Astrocyte (in vitro differentiated cells and primary cell): Measurements from ENCODE around the gene MICAL3. TPM values are rescaled to one million over a fixed set of nuclear protein-coding genes. Genes with fewer than 3 reads are reported as not detected.
A peak's percentile ranks its signal among the peaks of the same experiment; 100 is the strongest.

Experiments
- DNase-seq: peaks from one replicate; pipeline ENCODE4 v3.0.0-alpha.2; 2010; ENCODE audit warnings: low read depth
- FAIRE-seq: peaks from 2 replicates; lab custom pipeline; 2011; peaks lifted over from hg19 to GRCh38; lab: Jason Lieb, UNC
- H2AFZ ChIP-seq: 2 replicates; pipeline ENCODE4 v1.6.0; 2012; ENCODE audit warnings: low read depth, low read length, inconsistent platforms
- H3K27ac ChIP-seq: 2 replicates; pipeline ENCODE4 v1.5.1; 2011; ENCODE audit warnings: low read depth, low read length, inconsistent platforms
- H3K27me3 ChIP-seq: 2 replicates; pipeline ENCODE4 v1.6.0; 2011; ENCODE audit warnings: low read length, inconsistent platforms; ENCODE audit not compliant: insufficient read depth
- H3K36me3 ChIP-seq: 2 replicates; pipeline ENCODE4 v1.5.1; 2011; ENCODE audit warnings: low read length, inconsistent platforms; ENCODE audit not compliant: insufficient read depth
- H3K4me1 ChIP-seq: 2 replicates; pipeline ENCODE4 v1.5.1; 2011; ENCODE audit warnings: low read length, inconsistent platforms; ENCODE audit not compliant: insufficient read depth
- H3K4me2 ChIP-seq: 2 replicates; pipeline ENCODE4 v1.6.0; 2012; ENCODE audit warnings: low read length, inconsistent platforms
- H3K4me3 ChIP-seq: 2 replicates; pipeline ENCODE4 v1.5.1; 2011; ENCODE audit warnings: low read depth, mild to moderate bottlenecking, low read length, inconsistent platforms; ENCODE audit not compliant: insufficient read depth
- H3K79me2 ChIP-seq: 2 replicates; pipeline ENCODE4 v1.6.0; 2012; ENCODE audit warnings: mild to moderate bottlenecking, low read length, inconsistent platforms; ENCODE audit not compliant: insufficient read depth
- H3K9ac ChIP-seq: 2 replicates; pipeline ENCODE4 v1.6.0; 2012; ENCODE audit warnings: mild to moderate bottlenecking, low read length, inconsistent platforms
- H3K9me3 ChIP-seq: 2 replicates; pipeline ENCODE4 v1.5.1; 2012; ENCODE audit warnings: low read depth, mild to moderate bottlenecking, low read length, inconsistent platforms; ENCODE audit not compliant: insufficient read depth
- H4K20me1 ChIP-seq: 2 replicates; pipeline ENCODE4 v1.6.0; 2012; ENCODE audit warnings: low read length, inconsistent platforms; ENCODE audit not compliant: insufficient read depth
- H3K27ac Mint-ChIP-seq: one replicate; pipeline ENCODE4 v1.8.0; 2021; ENCODE audit warnings: mild to moderate bottlenecking, mixed read lengths; ENCODE audit not compliant: unreplicated experiment
- H3K27me3 Mint-ChIP-seq: one replicate; pipeline ENCODE4 v1.8.0; 2021; ENCODE audit warnings: low read depth, mixed read lengths; ENCODE audit not compliant: unreplicated experiment
- H3K36me3 Mint-ChIP-seq: one replicate; pipeline ENCODE4 v1.8.0; 2021; ENCODE audit warnings: low read depth, mixed read lengths; ENCODE audit not compliant: unreplicated experiment
- H3K4me1 Mint-ChIP-seq: one replicate; pipeline ENCODE4 v1.8.0; 2021; ENCODE audit warnings: low read depth, mixed read lengths; ENCODE audit not compliant: unreplicated experiment
- H3K4me3 Mint-ChIP-seq: one replicate; pipeline ENCODE4 v1.8.0; 2021; ENCODE audit warnings: mild to moderate bottlenecking, moderate library complexity, mixed read lengths; ENCODE audit not compliant: unreplicated experiment
- H3K9me3 Mint-ChIP-seq: one replicate; pipeline ENCODE4 v1.8.0; 2021; ENCODE audit warnings: mild to moderate bottlenecking, mixed read lengths; ENCODE audit not compliant: unreplicated experiment
- EZH2 ChIP-seq: IDR thresholded peaks from 2 replicates; pipeline ENCODE4 v1.6.1; 2012; ENCODE audit warnings: mild to moderate bottlenecking, low read length, inconsistent platforms; ENCODE audit not compliant: insufficient read depth
- total RNA-seq: library from RNA; stranded (reverse); gene quantifications from 2 replicates; pipeline ENCODE4 v1.2.1, GENCODE V29; 2021
- TF ChIP-seq, protein P1 (sequence below): IDR thresholded peaks from 2 replicates; pipeline ENCODE4 v1.5.1; 2011; ENCODE audit warnings: low read depth, mild to moderate bottlenecking, inconsistent platforms, low read length, moderate library complexity; ENCODE audit not compliant: insufficient read depth

The MICAL3 gene
- total RNA-seq, 1 donor from 2014 or later = 113 TPM

DNA sequence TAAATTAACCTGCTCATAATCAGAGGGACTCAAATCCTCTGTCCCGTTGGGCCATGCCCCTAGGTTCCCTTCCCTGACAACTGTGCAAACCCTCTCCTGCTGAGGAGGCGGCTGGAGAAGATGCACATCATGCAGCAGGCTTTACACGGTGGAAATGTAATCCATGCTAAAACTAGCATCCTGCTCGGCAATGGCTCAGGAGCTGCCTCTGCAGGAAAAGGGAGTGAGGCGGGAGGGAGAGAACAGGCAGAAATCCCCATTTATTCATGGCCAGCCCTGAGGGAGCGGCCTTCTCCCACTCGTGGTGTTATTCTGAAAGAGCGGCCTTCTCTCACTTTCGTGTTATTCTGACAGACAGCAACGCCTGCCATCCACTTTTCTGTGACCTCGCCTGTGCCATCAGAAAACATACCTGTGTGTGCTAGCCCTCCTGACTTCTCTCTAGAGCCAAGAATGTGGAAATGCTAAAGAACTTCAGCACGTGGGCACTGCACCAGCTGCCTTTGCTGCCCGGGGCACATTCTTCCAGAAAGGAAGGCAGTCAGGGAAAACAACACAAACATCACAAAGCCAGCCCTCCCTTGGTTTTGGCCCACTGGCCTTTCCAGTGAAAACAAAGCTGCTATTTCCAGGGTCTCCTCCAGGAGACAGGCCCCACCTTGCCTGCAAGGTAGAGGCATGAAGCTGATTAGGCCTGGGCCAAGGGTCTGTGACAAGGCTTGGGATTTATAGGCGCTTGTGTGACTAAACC is 187.2 kb downstream of the MICAL3 start:
- no peaks in the 10 kb centered on the region for H3K79me2 ChIP-seq
- H3K4me3 ChIP-seq = no peak overlapping the region
- H3K9me3 ChIP-seq = no peaks in the 10 kb centered on the region
- H3K27me3 Mint-ChIP-seq = no peaks in the 10 kb centered on the region
- no peak overlapping the region for H3K4me2 ChIP-seq
- H3K9me3 Mint-ChIP-seq = no peaks in the 10 kb centered on the region
- H3K36me3 Mint-ChIP-seq = peaks cover 11% of the 10 kb centered on the region
- FAIRE-seq (no peak), DNase-seq (no peak)
- peaks cover 4% of the 10 kb centered on the region for H3K36me3 ChIP-seq
- no peaks in the 10 kb centered on the region for H4K20me1 ChIP-seq
- no peak for TF ChIP-seq EZH2
- TF ChIP-seq, protein P1, sequence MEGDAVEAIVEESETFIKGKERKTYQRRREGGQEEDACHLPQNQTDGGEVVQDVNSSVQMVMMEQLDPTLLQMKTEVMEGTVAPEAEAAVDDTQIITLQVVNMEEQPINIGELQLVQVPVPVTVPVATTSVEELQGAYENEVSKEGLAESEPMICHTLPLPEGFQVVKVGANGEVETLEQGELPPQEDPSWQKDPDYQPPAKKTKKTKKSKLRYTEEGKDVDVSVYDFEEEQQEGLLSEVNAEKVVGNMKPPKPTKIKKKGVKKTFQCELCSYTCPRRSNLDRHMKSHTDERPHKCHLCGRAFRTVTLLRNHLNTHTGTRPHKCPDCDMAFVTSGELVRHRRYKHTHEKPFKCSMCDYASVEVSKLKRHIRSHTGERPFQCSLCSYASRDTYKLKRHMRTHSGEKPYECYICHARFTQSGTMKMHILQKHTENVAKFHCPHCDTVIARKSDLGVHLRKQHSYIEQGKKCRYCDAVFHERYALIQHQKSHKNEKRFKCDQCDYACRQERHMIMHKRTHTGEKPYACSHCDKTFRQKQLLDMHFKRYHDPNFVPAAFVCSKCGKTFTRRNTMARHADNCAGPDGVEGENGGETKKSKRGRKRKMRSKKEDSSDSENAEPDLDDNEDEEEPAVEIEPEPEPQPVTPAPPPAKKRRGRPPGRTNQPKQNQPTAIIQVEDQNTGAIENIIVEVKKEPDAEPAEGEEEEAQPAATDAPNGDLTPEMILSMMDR = peak; percentile 4
- no peaks in the 10 kb centered on the region for H3K4me1 Mint-ChIP-seq
- H3K4me3 Mint-ChIP-seq = no peak overlapping the region
- H3K27ac Mint-ChIP-seq = no peak overlapping the region
- H3K9ac ChIP-seq = no peak overlapping the region
- H3K27ac ChIP-seq = no peak overlapping the region
- H3K4me1 ChIP-seq = no peaks in the 10 kb centered on the region
- no peak overlapping the region for H2AFZ ChIP-seq
- H3K27me3 ChIP-seq = no peaks in the 10 kb centered on the region

DNA sequence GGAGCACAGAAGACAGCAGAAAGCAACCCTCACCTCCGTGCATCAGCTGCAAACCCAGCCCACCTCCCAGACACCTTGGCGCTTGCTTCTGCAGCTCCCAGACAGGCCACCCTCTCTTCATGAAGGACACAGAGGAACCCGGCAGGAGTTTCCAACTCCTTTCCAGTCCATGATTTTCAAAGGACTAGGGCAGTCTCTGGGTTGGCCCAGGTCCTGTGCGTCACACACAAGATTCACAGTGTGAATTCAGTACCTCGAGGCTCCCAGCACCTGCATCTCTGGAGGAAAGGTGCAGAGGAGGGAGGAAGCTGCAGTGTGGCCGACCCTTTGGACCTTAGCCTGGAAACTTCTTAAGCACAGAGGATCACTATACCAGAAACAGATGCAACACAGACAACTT is 189.1 kb downstream of the MICAL3 start:
- Histone ChIP-seq H3K4me3 (no peak overlapping the region), H3K27me3 (no peaks in the 10 kb centered on the region), H2AFZ (no peak overlapping the region), H3K4me1 (no peaks in the 10 kb centered on the region), H3K36me3 (peaks cover 4% of the 10 kb centered on the region), H3K27ac (no peak overlapping the region), H3K79me2 (no peaks in the 10 kb centered on the region), H3K9me3 (no peaks in the 10 kb centered on the region), H3K9ac (no peak overlapping the region), H4K20me1 (no peaks in the 10 kb centered on the region), H3K4me2 (no peak overlapping the region)
- TF ChIP-seq, protein P1 = no peak
- no peak for TF ChIP-seq EZH2
- Mint-ChIP-seq H3K27ac (no peak overlapping the region), H3K36me3 (peaks cover 10% of the 10 kb centered on the region), H3K9me3 (no peaks in the 10 kb centered on the region), H3K4me1 (peaks cover 3% of the 10 kb centered on the region), H3K27me3 (no peaks in the 10 kb centered on the region), H3K4me3 (no peak overlapping the region)
- FAIRE-seq = no peak
- DNase-seq = no peak

DNA sequence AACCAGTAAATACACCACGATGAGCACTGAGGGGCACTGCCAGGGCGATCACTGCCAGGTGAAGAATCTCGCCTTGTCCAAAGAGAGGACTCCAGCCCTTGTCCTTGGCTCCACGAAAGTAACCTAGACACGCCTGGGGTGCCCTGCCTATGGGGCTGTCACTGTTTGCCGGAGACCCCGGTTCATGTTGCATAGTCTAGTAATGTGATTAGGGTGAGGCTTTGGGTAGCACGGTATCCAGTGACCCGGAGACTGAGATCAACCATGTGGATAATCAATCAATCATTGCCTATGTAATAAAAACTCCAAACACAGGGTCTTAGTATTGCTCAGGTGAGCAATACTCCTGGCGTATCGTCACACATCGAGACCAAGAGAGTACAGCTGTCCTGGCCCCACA is 190.9 kb downstream of the MICAL3 start:
- peaks cover 8% of the 10 kb centered on the region for H3K4me1 Mint-ChIP-seq
- no peak overlapping the region for H3K9ac ChIP-seq
- H3K27ac Mint-ChIP-seq = no peak overlapping the region
- FAIRE-seq = no peak
- no peak overlapping the region for H3K4me2 ChIP-seq
- peaks cover 4% of the 10 kb centered on the region for H3K36me3 ChIP-seq
- H3K4me3 ChIP-seq = no peak overlapping the region
- peaks cover 6% of the 10 kb centered on the region for H4K20me1 ChIP-seq
- TF ChIP-seq, protein P1 = no peak
- TF ChIP-seq EZH2 = no peak
- H3K9me3 ChIP-seq = no peaks in the 10 kb centered on the region
- H3K79me2 ChIP-seq = no peaks in the 10 kb centered on the region
- peaks cover 10% of the 10 kb centered on the region for H3K36me3 Mint-ChIP-seq
- H3K27me3 ChIP-seq = no peaks in the 10 kb centered on the region
- no peak overlapping the region for H3K4me3 Mint-ChIP-seq
- no peaks in the 10 kb centered on the region for H3K4me1 ChIP-seq
- DNase-seq = no peak
- H3K9me3 Mint-ChIP-seq = no peaks in the 10 kb centered on the region
- no peak overlapping the region for H2AFZ ChIP-seq
- H3K27ac ChIP-seq = no peak overlapping the region
- no peaks in the 10 kb centered on the region for H3K27me3 Mint-ChIP-seq
